SU-DHL-6 (cell line): ENCODE data around the gene NUFIP2.

Source experiments
- H2AFZ ChIP-seq: fragments of 200-600 bp; sonication (generic); 2 replicates; pipeline ENCODE4 v1.6.1; 2014; ENCODE audit warnings: low read depth, mild to moderate bottlenecking, moderate library complexity, mixed read lengths, antibody characterized with exemption, low read length; ENCODE audit not compliant: severe bottlenecking
- H3F3A ChIP-seq: fragments of 200-600 bp; shearing (Covaris generic); 2 replicates; pipeline ENCODE4 v1.6.0; 2016; ENCODE audit warnings: antibody characterized with exemption, mild to moderate bottlenecking; ENCODE audit not compliant: insufficient read depth
- H3K27ac ChIP-seq: fragments of 200-600 bp; sonication (generic); 2 replicates; pipeline ENCODE4 v1.5.1; 2016; ENCODE audit warnings: low read depth, mild to moderate bottlenecking, low read length, moderate library complexity, mixed read lengths
- H3K27me3 ChIP-seq: fragments of 200-600 bp; sonication (generic), shearing (Covaris generic); 2 replicates; pipeline ENCODE4 v1.6.0; 2014; ENCODE audit warnings: mild to moderate bottlenecking, low read length
- H3K36me3 ChIP-seq: fragments of 200-600 bp; sonication (generic); 2 replicates; pipeline ENCODE4 v1.6.1; 2014; ENCODE audit warnings: mild to moderate bottlenecking, low read length, mixed read lengths
- H3K4me2 ChIP-seq: fragments of 300-600, 200-600 bp; shearing (Covaris generic), sonication (generic); 2 replicates; pipeline ENCODE4 v1.6.0; 2014; ENCODE audit warnings: low read length, low read depth, mild to moderate bottlenecking; ENCODE audit not compliant: poor library complexity, severe bottlenecking
- H3K4me3 ChIP-seq: fragments of 200-600 bp; sonication (generic); 2 replicates; pipeline ENCODE4 v1.5.1; 2014; ENCODE audit warnings: antibody characterized with exemption, low read length, mild to moderate bottlenecking, mixed read lengths; ENCODE audit not compliant: insufficient read depth, poor library complexity, severe bottlenecking
- H3K79me2 ChIP-seq: fragments of 200-600 bp; sonication (generic); 2 replicates; pipeline ENCODE4 v1.6.1; 2014; ENCODE audit warnings: mild to moderate bottlenecking, low read length, moderate library complexity; ENCODE audit not compliant: insufficient read depth
- H3K9ac ChIP-seq: fragments of 200-600 bp; sonication (generic); 2 replicates; pipeline ENCODE4 v1.7.0; 2014; ENCODE audit warnings: mild to moderate bottlenecking, low read length
- H3K9me2 ChIP-seq: fragments of 200-600 bp; sonication (generic); replicated peaks from 2 replicates; pipeline ENCODE4 v1.6.1; 2014; ENCODE audit warnings: low read length; ENCODE audit not compliant: insufficient read depth
- H3K9me3 ChIP-seq: fragments of 200-600 bp; sonication (generic); 2 replicates; pipeline ENCODE4 v1.6.1; 2014; ENCODE audit warnings: low read length, mixed read lengths; ENCODE audit not compliant: insufficient read depth
- H4K20me1 ChIP-seq: fragments of 200-600 bp; sonication (generic); 2 replicates; pipeline ENCODE4 v1.6.1; 2014; ENCODE audit warnings: low read depth, mild to moderate bottlenecking, antibody characterized with exemption, low read length, moderate library complexity, mixed read lengths
- EZH2phosphoT487 ChIP-seq: fragments of 200-600 bp; sonication (generic), shearing (Covaris generic); conservative IDR thresholded peaks from 2 replicates; pipeline ENCODE4 v1.6.1; 2018; ENCODE audit warnings: mild to moderate bottlenecking, antibody characterized with exemption, low read length, moderate library complexity, mixed read lengths
- TF ChIP-seq, protein P1 (sequence below): fragments of 200-600 bp; sonication (generic); IDR thresholded peaks from one replicate; pipeline ENCODE4 v1.5.1; 2017; ENCODE audit warnings: antibody characterized with exemption, mild to moderate bottlenecking, low read length, moderate library complexity; ENCODE audit not compliant: insufficient read depth, poor library complexity, severe bottlenecking

Gene NUFIP2

GRCh38 chr17:29283961-29284360, 10.0 kb downstream of the NUFIP2 start:
- H3K9me3 ChIP-seq, result no peaks in the 10 kb centered on the region
- H3K36me3 ChIP-seq, result peaks cover 49% of the 10 kb centered on the region

DNA sequence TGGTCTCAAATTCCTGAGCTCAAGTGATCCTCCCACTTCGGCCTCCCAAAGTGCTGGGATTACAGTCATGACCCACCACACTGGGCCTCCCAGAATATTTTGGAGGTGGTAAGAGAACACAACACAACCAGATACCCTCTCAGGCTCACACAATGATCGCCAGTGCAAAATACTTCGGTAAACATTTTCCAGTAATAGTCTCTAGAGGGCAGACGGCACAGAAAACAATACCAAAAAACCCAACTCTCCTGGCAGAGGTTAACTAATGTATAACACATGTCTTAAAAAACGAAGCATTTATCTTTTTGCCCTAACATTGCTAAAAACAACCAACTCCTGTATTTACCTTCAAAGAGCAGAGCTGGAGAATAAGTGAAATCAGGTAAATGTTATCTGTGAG, 10.5 kb downstream of the NUFIP2 start:
- H3K9me2 ChIP-seq, result no peaks in the 10 kb centered on the region
- no peaks in the 10 kb centered on the region for H3K27me3 ChIP-seq
- no peak overlapping the region for H3K27ac ChIP-seq
- no peak overlapping the region for H3K9ac ChIP-seq
- no peaks in the 10 kb centered on the region for H3K9me3 ChIP-seq
- H3K36me3 ChIP-seq, result peaks cover 45% of the 10 kb centered on the region
- H3K4me3 ChIP-seq, result no peak overlapping the region
- H2AFZ ChIP-seq, result no peak overlapping the region
- TF ChIP-seq EZH2phosphoT487, result no peak
- TF ChIP-seq, protein P1, sequence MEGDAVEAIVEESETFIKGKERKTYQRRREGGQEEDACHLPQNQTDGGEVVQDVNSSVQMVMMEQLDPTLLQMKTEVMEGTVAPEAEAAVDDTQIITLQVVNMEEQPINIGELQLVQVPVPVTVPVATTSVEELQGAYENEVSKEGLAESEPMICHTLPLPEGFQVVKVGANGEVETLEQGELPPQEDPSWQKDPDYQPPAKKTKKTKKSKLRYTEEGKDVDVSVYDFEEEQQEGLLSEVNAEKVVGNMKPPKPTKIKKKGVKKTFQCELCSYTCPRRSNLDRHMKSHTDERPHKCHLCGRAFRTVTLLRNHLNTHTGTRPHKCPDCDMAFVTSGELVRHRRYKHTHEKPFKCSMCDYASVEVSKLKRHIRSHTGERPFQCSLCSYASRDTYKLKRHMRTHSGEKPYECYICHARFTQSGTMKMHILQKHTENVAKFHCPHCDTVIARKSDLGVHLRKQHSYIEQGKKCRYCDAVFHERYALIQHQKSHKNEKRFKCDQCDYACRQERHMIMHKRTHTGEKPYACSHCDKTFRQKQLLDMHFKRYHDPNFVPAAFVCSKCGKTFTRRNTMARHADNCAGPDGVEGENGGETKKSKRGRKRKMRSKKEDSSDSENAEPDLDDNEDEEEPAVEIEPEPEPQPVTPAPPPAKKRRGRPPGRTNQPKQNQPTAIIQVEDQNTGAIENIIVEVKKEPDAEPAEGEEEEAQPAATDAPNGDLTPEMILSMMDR, result peak; percentile 12
- peaks cover 73% of the 10 kb centered on the region for H4K20me1 ChIP-seq
- peaks cover 7% of the 10 kb centered on the region; the same call in 1 of the 2 replicates for H3F3A ChIP-seq
- no peak overlapping the region for H3K4me2 ChIP-seq
- peaks cover 100% of the 10 kb centered on the region for H3K79me2 ChIP-seq

More at GRCh38 chr17:29283961-29284360, 10.0 kb downstream of the NUFIP2 start:
- no peaks in the 10 kb centered on the region for H3K9me2 ChIP-seq
- H3K4me2 ChIP-seq, result no peak overlapping the region
- peaks cover 100% of the 10 kb centered on the region for H3K79me2 ChIP-seq
- TF ChIP-seq, protein P1, result no peak
- TF ChIP-seq EZH2phosphoT487, result no peak
- no peak overlapping the region for H3K9ac ChIP-seq
- peaks cover 73% of the 10 kb centered on the region for H4K20me1 ChIP-seq
- H2AFZ ChIP-seq, result no peak overlapping the region
- H3F3A ChIP-seq, result peaks cover 7% of the 10 kb centered on the region; the same call in 1 of the 2 replicates
- no peaks in the 10 kb centered on the region for H3K27me3 ChIP-seq
- no peak overlapping the region for H3K27ac ChIP-seq
- H3K4me3 ChIP-seq, result no peak overlapping the region

GRCh38 chr17:29279397-29280070, 14.4 kb downstream of the NUFIP2 start:
- Histone ChIP-seq H3F3A (peaks cover 7% of the 10 kb centered on the region; the same call in 1 of the 2 replicates), H3K79me2 (peaks cover 100% of the 10 kb centered on the region), H3K4me2 (no peak overlapping the region), H3K9me2 (no peaks in the 10 kb centered on the region), H3K27me3 (no peaks in the 10 kb centered on the region), H3K27ac (no peak overlapping the region), H3K36me3 (peaks cover 26% of the 10 kb centered on the region), H3K4me3 (no peak overlapping the region), H3K9ac (no peak overlapping the region), H2AFZ (no peak overlapping the region), H3K9me3 (no peaks in the 10 kb centered on the region), H4K20me1 (peaks cover 67% of the 10 kb centered on the region)
- TF ChIP-seq EZH2phosphoT487, result no peak
- TF ChIP-seq, protein P1, result no peak
